GM12875 (cell line): ENCODE results near the gene STK16.

Source experiments
- H3K4me3 ChIP-seq: one replicate; pipeline ENCODE4 v1.5.1; 2011; ENCODE audit warnings: low read depth, low read length, control low read depth
- CTCF ChIP-seq: IDR thresholded peaks from 2 replicates; pipeline ENCODE4 v1.5.1; 2011; ENCODE audit warnings: low read depth, mild to moderate bottlenecking, control low read depth, inconsistent platforms, low read length, moderate library complexity, borderline replicate concordance; ENCODE audit not compliant: insufficient read depth

STK16 gene

GRCh38 chr2:219291910-219292490 lies 46.7 kb downstream of the STK16 start:
- TF ChIP-seq CTCF: no peak
- H3K4me3 ChIP-seq: no peak overlapping the region

- no peak for TF ChIP-seq CTCF
- H3K4me3 ChIP-seq: no peak overlapping the region
Measured at GRCh38 chr2:219292616-219293015, 47.3 kb downstream of the STK16 start.

- H3K4me3 ChIP-seq: no peak overlapping the region
- TF ChIP-seq CTCF: no peak
Measured at GRCh38 chr2:219293736-219294231, 48.5 kb downstream of the STK16 start.

- H3K4me3 ChIP-seq: peak overlapping the region; percentile 57
- TF ChIP-seq CTCF: peak; percentile 100
Measured at GRCh38 chr2:219294356-219295351, 49.4 kb downstream of the STK16 start.

GRCh38 chr2:219296142-219296541 lies 50.9 kb downstream of the STK16 start:
- H3K4me3 ChIP-seq: no peak overlapping the region

GRCh38 chr2:219296631-219297391 lies 51.5 kb downstream of the STK16 start:
- no peak overlapping the region for H3K4me3 ChIP-seq
- no peak for TF ChIP-seq CTCF

More at GRCh38 chr2:219296142-219296541, 50.9 kb downstream of the STK16 start:
- TF ChIP-seq CTCF: no peak
